PFSK-1 (cell line): Measurements from ENCODE around the gene JUND.

Source experiments
- FOXP2 ChIP-seq: optimal IDR thresholded peaks from 2 replicates; pipeline ENCODE3; 2011; ENCODE audit warnings: borderline replicate concordance, control low read depth, inconsistent platforms; ENCODE audit not compliant: insufficient read depth; ENCODE audit errors: extremely low read length, extremely low read depth
- POLR2AphosphoS5 ChIP-seq: IDR thresholded peaks from 2 replicates; pipeline ENCODE4 v1.6.1; 2012; ENCODE audit warnings: low read depth, mild to moderate bottlenecking, control low read depth, low read length, moderate library complexity
- SIN3A ChIP-seq: IDR thresholded peaks from 2 replicates; pipeline ENCODE4 v1.6.1; 2012; ENCODE audit warnings: mild to moderate bottlenecking, low read length, moderate library complexity, borderline replicate concordance; ENCODE audit not compliant: insufficient read depth
- TAF1 ChIP-seq: IDR thresholded peaks from 2 replicates; pipeline ENCODE4 v1.6.1; 2012; ENCODE audit warnings: low read length, control low read depth, borderline replicate concordance; ENCODE audit not compliant: insufficient read depth
- TF ChIP-seq, protein P1 (sequence below), 2 experiments: IDR thresholded peaks; 2 replicates each; pipeline versions ENCODE4 v1.6.1 to v1.8.0; 2011 to 2012; ENCODE audit warnings: low read depth in 2 of 2, low read length in 2 of 2, control low read depth in 1 of 2, inconsistent platforms in 1 of 2, mild to moderate bottlenecking in 1 of 2, moderate library complexity in 1 of 2; ENCODE audit not compliant: insufficient read depth in 1 of 2

DNA sequence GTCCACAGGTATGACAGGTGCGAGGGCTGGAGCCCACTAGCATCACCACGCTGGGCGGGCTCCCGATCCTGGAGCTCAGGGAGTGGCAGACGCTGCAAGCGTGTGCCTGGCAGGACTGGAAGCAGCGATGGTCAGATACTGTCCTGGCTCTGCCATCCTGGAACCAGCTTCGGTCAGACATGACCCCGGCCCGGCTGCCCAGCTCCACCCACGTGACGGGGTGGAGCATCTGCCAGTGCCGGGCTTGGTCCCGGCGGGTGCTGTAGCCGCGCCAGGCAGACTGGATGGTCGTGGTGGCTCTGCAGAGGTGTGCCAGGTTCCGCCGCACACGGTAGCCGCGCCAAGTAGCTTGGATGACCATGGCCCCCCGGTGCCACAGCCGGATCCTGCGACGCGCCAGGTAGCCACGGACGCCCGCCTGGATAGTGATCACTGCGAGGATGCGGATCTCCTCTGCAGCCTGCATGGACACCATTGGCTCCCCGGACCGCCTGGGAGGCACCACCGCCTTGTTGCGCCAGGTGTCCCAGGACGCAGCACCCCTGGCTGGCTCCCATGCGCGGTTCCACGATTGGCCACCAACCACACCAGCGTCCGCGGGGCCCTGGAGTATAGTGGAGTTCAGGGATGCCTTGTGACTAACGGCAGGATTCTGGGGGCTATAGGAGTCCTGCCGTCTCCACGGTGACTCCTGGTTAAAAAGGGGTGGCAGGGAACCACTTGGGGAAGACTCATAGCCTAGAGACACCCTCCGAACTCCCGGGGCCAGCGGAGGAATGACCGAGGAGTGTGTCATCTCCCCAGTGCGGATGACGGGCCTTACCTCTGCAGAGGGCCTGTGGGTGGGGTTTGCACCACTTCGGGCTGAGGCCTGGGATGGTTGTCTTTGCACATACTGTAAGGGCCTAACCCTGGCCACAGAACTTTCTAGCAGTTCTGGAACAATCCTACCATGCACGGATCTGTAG is 23.6 kb downstream of the JUND start:
- no peak for TF ChIP-seq POLR2AphosphoS5
- TF ChIP-seq, protein P1, sequence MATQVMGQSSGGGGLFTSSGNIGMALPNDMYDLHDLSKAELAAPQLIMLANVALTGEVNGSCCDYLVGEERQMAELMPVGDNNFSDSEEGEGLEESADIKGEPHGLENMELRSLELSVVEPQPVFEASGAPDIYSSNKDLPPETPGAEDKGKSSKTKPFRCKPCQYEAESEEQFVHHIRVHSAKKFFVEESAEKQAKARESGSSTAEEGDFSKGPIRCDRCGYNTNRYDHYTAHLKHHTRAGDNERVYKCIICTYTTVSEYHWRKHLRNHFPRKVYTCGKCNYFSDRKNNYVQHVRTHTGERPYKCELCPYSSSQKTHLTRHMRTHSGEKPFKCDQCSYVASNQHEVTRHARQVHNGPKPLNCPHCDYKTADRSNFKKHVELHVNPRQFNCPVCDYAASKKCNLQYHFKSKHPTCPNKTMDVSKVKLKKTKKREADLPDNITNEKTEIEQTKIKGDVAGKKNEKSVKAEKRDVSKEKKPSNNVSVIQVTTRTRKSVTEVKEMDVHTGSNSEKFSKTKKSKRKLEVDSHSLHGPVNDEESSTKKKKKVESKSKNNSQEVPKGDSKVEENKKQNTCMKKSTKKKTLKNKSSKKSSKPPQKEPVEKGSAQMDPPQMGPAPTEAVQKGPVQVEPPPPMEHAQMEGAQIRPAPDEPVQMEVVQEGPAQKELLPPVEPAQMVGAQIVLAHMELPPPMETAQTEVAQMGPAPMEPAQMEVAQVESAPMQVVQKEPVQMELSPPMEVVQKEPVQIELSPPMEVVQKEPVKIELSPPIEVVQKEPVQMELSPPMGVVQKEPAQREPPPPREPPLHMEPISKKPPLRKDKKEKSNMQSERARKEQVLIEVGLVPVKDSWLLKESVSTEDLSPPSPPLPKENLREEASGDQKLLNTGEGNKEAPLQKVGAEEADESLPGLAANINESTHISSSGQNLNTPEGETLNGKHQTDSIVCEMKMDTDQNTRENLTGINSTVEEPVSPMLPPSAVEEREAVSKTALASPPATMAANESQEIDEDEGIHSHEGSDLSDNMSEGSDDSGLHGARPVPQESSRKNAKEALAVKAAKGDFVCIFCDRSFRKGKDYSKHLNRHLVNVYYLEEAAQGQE (IDR thresholded peaks at IDR 0.05; ENCODE audit: insufficient read depth in 1 of 2, low read depth in 2 of 2, low read length in 2 of 2), result no peak
- no peak for TF ChIP-seq TAF1
- no peak for TF ChIP-seq SIN3A
- no peak for TF ChIP-seq FOXP2
